ENCODE data around the gene FRK. TPM values are rescaled to one million over a fixed set of nuclear protein-coding genes. Genes with fewer than 3 reads are reported as not detected.
A peak's percentile ranks its signal among the peaks of the same experiment; 100 is the strongest.

Gene FRK
- polyA plus RNA-seq, 1 donor (not counting 4 experiments of a cell fraction or from before 2014, with no cell fraction given), result 2.4 TPM

GRCh38 chr6:115898246-115898645 is 162.4 kb downstream of the FRK start:
- Histone ChIP-seq H3K36me3 (ENCODE audit: control insufficient read depth in 2 of 2, extremely low read depth in 1 of 2, insufficient read depth in 2 of 2, low read length in 2 of 2) (no peaks in the 10 kb centered on the region), H3K4me2 (ENCODE audit: control insufficient read depth, extremely low read depth, insufficient read depth, low read depth, low read length) (no peak overlapping the region), H4K20me1 (ENCODE audit: control insufficient read depth, extremely low read depth, insufficient read depth, low read length) (no peaks in the 10 kb centered on the region), H3K9me1 (ENCODE audit: control insufficient read depth, extremely low read depth, insufficient read depth, low read length) (no peaks in the 10 kb centered on the region), H3K27ac (ENCODE audit: control insufficient read depth, insufficient read depth, low read length) (no peak overlapping the region), H3K9me3 (ENCODE audit: control insufficient read depth, low read depth, low read length) (no peaks in the 10 kb centered on the region), H3K4me1 (ENCODE audit: control insufficient read depth, extremely low read depth, insufficient read depth, low read length) (no peaks in the 10 kb centered on the region), H3K9ac (ENCODE audit: control insufficient read depth, extremely low read depth, insufficient read depth, low read length) (no peak overlapping the region), H3K4me3 (ENCODE audit: control insufficient read depth in 2 of 3, extremely low read depth in 1 of 3, insufficient read depth in 2 of 3, low read depth in 1 of 3, low read length in 3 of 3) (no peak overlapping the region), H3K27me3 (ENCODE audit: control insufficient read depth, extremely low read depth, insufficient read depth, low read length) (peaks cover 3% of the 10 kb centered on the region), H3K79me2 (ENCODE audit: control insufficient read depth, insufficient read depth, low read length) (no peaks in the 10 kb centered on the region), H2AFZ (ENCODE audit: control insufficient read depth, low read length) (no peak overlapping the region)
- DNase-seq (ENCODE audit: low read depth, low spot score), result no peak
- FAIRE-seq, result no peak
- dilution Hi-C loops (cut with MboI; ENCODE audit: extremely low pct_ligation_motif_present, low sequenced_read_pairs), result no loop called here
- no peak for TF ChIP-seq EZH2 (IDR thresholded peaks at IDR 0.05; ENCODE audit: low read length)
- no peak for TF ChIP-seq CTCF (optimal IDR thresholded peaks at IDR 0.05 in 1 of 3, IDR thresholded peaks at IDR 0.05 in 1 of 3, conservative IDR thresholded peaks at IDR 0.05 in 1 of 3; ENCODE audit: extremely low read depth in 1 of 3, insufficient read depth in 2 of 3, low read length in 3 of 3)

- no peaks in the 10 kb centered on the region for H3K79me2 ChIP-seq (ENCODE audit: control insufficient read depth, insufficient read depth, low read length)
- no peaks in the 10 kb centered on the region for H3K9me1 ChIP-seq (ENCODE audit: control insufficient read depth, extremely low read depth, insufficient read depth, low read length)
- H3K27ac ChIP-seq (ENCODE audit: control insufficient read depth, insufficient read depth, low read length), result no peak overlapping the region
- dilution Hi-C loops (cut with MboI; ENCODE audit: extremely low pct_ligation_motif_present, low sequenced_read_pairs), result no loop called here
- H3K36me3 ChIP-seq (ENCODE audit: control insufficient read depth in 2 of 2, extremely low read depth in 1 of 2, insufficient read depth in 2 of 2, low read length in 2 of 2), result no peaks in the 10 kb centered on the region
- no peak overlapping the region for H3K4me3 ChIP-seq (ENCODE audit: control insufficient read depth in 2 of 3, extremely low read depth in 1 of 3, insufficient read depth in 2 of 3, low read depth in 1 of 3, low read length in 3 of 3)
- H3K9me3 ChIP-seq (ENCODE audit: control insufficient read depth, low read depth, low read length), result no peaks in the 10 kb centered on the region
- FAIRE-seq, result peak; percentile 85
- no peaks in the 10 kb centered on the region for H3K27me3 ChIP-seq (ENCODE audit: control insufficient read depth, extremely low read depth, insufficient read depth, low read length)
- no peak overlapping the region for H2AFZ ChIP-seq (ENCODE audit: control insufficient read depth, low read length)
- H4K20me1 ChIP-seq (ENCODE audit: control insufficient read depth, extremely low read depth, insufficient read depth, low read length), result no peaks in the 10 kb centered on the region
- TF ChIP-seq CTCF (optimal IDR thresholded peaks at IDR 0.05 in 1 of 3, IDR thresholded peaks at IDR 0.05 in 1 of 3, conservative IDR thresholded peaks at IDR 0.05 in 1 of 3; ENCODE audit: extremely low read depth in 1 of 3, insufficient read depth in 2 of 3, low read length in 3 of 3), result peak; percentile 52 to 71 (median 61)
- no peak for TF ChIP-seq EZH2 (IDR thresholded peaks at IDR 0.05; ENCODE audit: low read length)
- no peak overlapping the region for H3K4me2 ChIP-seq (ENCODE audit: control insufficient read depth, extremely low read depth, insufficient read depth, low read depth, low read length)
- H3K9ac ChIP-seq (ENCODE audit: control insufficient read depth, extremely low read depth, insufficient read depth, low read length), result no peak overlapping the region
- DNase-seq (ENCODE audit: low read depth, low spot score), result no peak
- no peaks in the 10 kb centered on the region for H3K4me1 ChIP-seq (ENCODE audit: control insufficient read depth, extremely low read depth, insufficient read depth, low read length)
Measured at GRCh38 chr6:115896538-115897129, 164.1 kb downstream of the FRK start.

Measured in keratinocyte (primary cell).